ENCODE results near the gene SEPTIN11.

SEPTIN11 gene

GRCh38 chr4:76977736-76978350, 28.3 kb downstream of the SEPTIN11 start:
- DNase-seq (ENCODE audit: low read depth): peak; percentile 84
- TF ChIP-seq CTCF (conservative IDR thresholded peaks at IDR 0.05; ENCODE audit: low read depth, low read length): no peak
- no peak overlapping the region for H3K4me3 ChIP-seq (ENCODE audit: low read depth, low read length)

GRCh38 chr4:76979236-76979635, 29.7 kb downstream of the SEPTIN11 start:
- no peak for DNase-seq (ENCODE audit: low read depth)
- no peak for TF ChIP-seq CTCF (conservative IDR thresholded peaks at IDR 0.05; ENCODE audit: low read depth, low read length)
- no peak overlapping the region for H3K4me3 ChIP-seq (ENCODE audit: low read depth, low read length)

GRCh38 chr4:76980261-76980660, 30.7 kb downstream of the SEPTIN11 start:
- no peak overlapping the region for H3K4me3 ChIP-seq (ENCODE audit: low read depth, low read length)
- no peak for DNase-seq (ENCODE audit: low read depth)
- no peak for TF ChIP-seq CTCF (conservative IDR thresholded peaks at IDR 0.05; ENCODE audit: low read depth, low read length)

- no peak overlapping the region for H3K4me3 ChIP-seq (ENCODE audit: low read depth, low read length)
- TF ChIP-seq CTCF (conservative IDR thresholded peaks at IDR 0.05; ENCODE audit: low read depth, low read length): no peak
- DNase-seq (ENCODE audit: low read depth): peak; percentile 75
These were observed 32.1 kb downstream of the SEPTIN11 start for GRCh38 chr4:76981644-76982043.

GRCh38 chr4:76982638-76983584, 33.4 kb downstream of the SEPTIN11 start:
- TF ChIP-seq CTCF (conservative IDR thresholded peaks at IDR 0.05; ENCODE audit: low read depth, low read length): peak; percentile 48
- H3K4me3 ChIP-seq (ENCODE audit: low read depth, low read length): no peak overlapping the region
- DNase-seq (ENCODE audit: low read depth): peak; percentile 64

GRCh38 chr4:76984127-76984526, 34.6 kb downstream of the SEPTIN11 start:
- H3K4me3 ChIP-seq (ENCODE audit: low read depth, low read length): no peak overlapping the region
- DNase-seq (ENCODE audit: low read depth): peak; percentile 74
- peak; percentile 48 for TF ChIP-seq CTCF (conservative IDR thresholded peaks at IDR 0.05; ENCODE audit: low read depth, low read length)

All from choroid plexus epithelial cell (primary cell).